ENCODE data around the gene TAL1. TPM values are rescaled to one million over a fixed set of nuclear protein-coding genes. Genes with fewer than 3 reads are reported as not detected.

Gene TAL1
- total and polyA plus RNA-seq, 2 donors from 2014 or later, result 3.1 to 6.5 TPM

GRCh38 chr1:47252369-47252768 lies 20.3 kb upstream of the TAL1 start:
- H3K4me3 ChIP-seq (ENCODE audit: low read length in 3 of 3), result no peak overlapping the region

GRCh38 chr1:47249755-47250154 lies 17.7 kb upstream of the TAL1 start:
- DNase-seq (no peak), FAIRE-seq (no peak)
- H3K36me3 ChIP-seq (ENCODE audit: control insufficient read depth in 2 of 3, insufficient read depth in 3 of 3, low read length in 3 of 3), result no peaks in the 10 kb centered on the region
- no peak overlapping the region for H3K4me3 ChIP-seq (ENCODE audit: low read length in 3 of 3)
- no peaks in the 10 kb centered on the region for H3K27me3 ChIP-seq (ENCODE audit: control insufficient read depth, insufficient read depth, low read length)
- no peak overlapping the region for H3K9ac ChIP-seq (ENCODE audit: low read length in 3 of 3)
- no peak for TF ChIP-seq CTCF (IDR thresholded peaks at IDR 0.05; ENCODE audit: borderline replicate concordance, extremely low read depth, insufficient read depth)
- intact Hi-C loops (cut with DNase I), result loop anchor here (10.0 kb wide), 1 partner anchor 65 kb away; no protein-coding TSS in a partner anchor
- H3K9me3 ChIP-seq (ENCODE audit: control insufficient read depth in 2 of 3, insufficient read depth in 1 of 3, low read length in 3 of 3), result no peaks in the 10 kb centered on the region
- no peak overlapping the region for H3K27ac ChIP-seq (ENCODE audit: low read depth in 2 of 2, low read length in 2 of 2)
- no peaks in the 10 kb centered on the region for H3K4me1 ChIP-seq (ENCODE audit: control insufficient read depth in 2 of 3, insufficient read depth in 2 of 3, low read depth in 1 of 3, low read length in 3 of 3)

More at GRCh38 chr1:47252369-47252768, 20.3 kb upstream of the TAL1 start:
- H3K9me3 ChIP-seq (ENCODE audit: control insufficient read depth in 2 of 3, insufficient read depth in 1 of 3, low read length in 3 of 3), result no peaks in the 10 kb centered on the region
- no peaks in the 10 kb centered on the region for H3K36me3 ChIP-seq (ENCODE audit: control insufficient read depth in 2 of 3, insufficient read depth in 3 of 3, low read length in 3 of 3)
- TF ChIP-seq CTCF (IDR thresholded peaks at IDR 0.05; ENCODE audit: borderline replicate concordance, extremely low read depth, insufficient read depth), result no peak
- no peaks in the 10 kb centered on the region for H3K4me1 ChIP-seq (ENCODE audit: control insufficient read depth in 2 of 3, insufficient read depth in 2 of 3, low read depth in 1 of 3, low read length in 3 of 3)
- no peak for FAIRE-seq
- no peak overlapping the region for H3K27ac ChIP-seq (ENCODE audit: low read depth in 2 of 2, low read length in 2 of 2)
- no peaks in the 10 kb centered on the region for H3K27me3 ChIP-seq (ENCODE audit: control insufficient read depth, insufficient read depth, low read length)
- no peak overlapping the region for H3K9ac ChIP-seq (ENCODE audit: low read length in 3 of 3)
- DNase-seq, result no peak
- intact Hi-C loops (cut with DNase I), result loop anchor here (10.0 kb wide), 1 partner anchor 68 kb away; no protein-coding TSS in a partner anchor

- H3K9me3 ChIP-seq (ENCODE audit: control insufficient read depth in 2 of 3, insufficient read depth in 1 of 3, low read length in 3 of 3), result no peaks in the 10 kb centered on the region
- H3K36me3 ChIP-seq (ENCODE audit: control insufficient read depth in 2 of 3, insufficient read depth in 3 of 3, low read length in 3 of 3), result no peaks in the 10 kb centered on the region
- H3K27me3 ChIP-seq (ENCODE audit: control insufficient read depth, insufficient read depth, low read length), result no peaks in the 10 kb centered on the region
- H3K4me3 ChIP-seq (ENCODE audit: low read length in 3 of 3), result no peak overlapping the region
- no peak for TF ChIP-seq CTCF (IDR thresholded peaks at IDR 0.05; ENCODE audit: borderline replicate concordance, extremely low read depth, insufficient read depth)
- no peak overlapping the region for H3K27ac ChIP-seq (ENCODE audit: low read depth in 2 of 2, low read length in 2 of 2)
- FAIRE-seq (no peak), DNase-seq (no peak)
- peaks cover 0 to 3% (median 0%) of the 10 kb centered on the region in 3 donors for H3K4me1 ChIP-seq (ENCODE audit: control insufficient read depth in 2 of 3, insufficient read depth in 2 of 3, low read depth in 1 of 3, low read length in 3 of 3)
- intact Hi-C loops (cut with DNase I), result no loop called here
- no peak overlapping the region for H3K9ac ChIP-seq (ENCODE audit: low read length in 3 of 3)
Measured at GRCh38 chr1:47244339-47244862, 12.4 kb upstream of the TAL1 start.

GRCh38 chr1:47243910-47244309 lies 11.9 kb upstream of the TAL1 start:
- DNase-seq (peak in 1 of 5 donors; percentile 38), FAIRE-seq (no peak)
- Histone ChIP-seq H3K4me1 (ENCODE audit: control insufficient read depth in 2 of 3, insufficient read depth in 2 of 3, low read depth in 1 of 3, low read length in 3 of 3) (peaks cover 0 to 3% (median 0%) of the 10 kb centered on the region in 3 donors), H3K27me3 (ENCODE audit: control insufficient read depth, insufficient read depth, low read length) (no peaks in the 10 kb centered on the region), H3K9me3 (ENCODE audit: control insufficient read depth in 2 of 3, insufficient read depth in 1 of 3, low read length in 3 of 3) (no peaks in the 10 kb centered on the region), H3K4me3 (ENCODE audit: low read length in 3 of 3) (no peak overlapping the region), H3K27ac (ENCODE audit: low read depth in 2 of 2, low read length in 2 of 2) (no peak overlapping the region), H3K9ac (ENCODE audit: low read length in 3 of 3) (no peak overlapping the region), H3K36me3 (ENCODE audit: control insufficient read depth in 2 of 3, insufficient read depth in 3 of 3, low read length in 3 of 3) (no peaks in the 10 kb centered on the region)
- TF ChIP-seq CTCF (IDR thresholded peaks at IDR 0.05; ENCODE audit: borderline replicate concordance, extremely low read depth, insufficient read depth), result no peak
- intact Hi-C loops (cut with DNase I), result no loop called here

Measured in kidney (tissue), 14 donors.